HG03025 (cell line): ENCODE data around the gene TICAM2.
A peak's percentile ranks its signal among the peaks of the same experiment; 100 is the strongest.

ENCODE experiments used
- ATAC-seq: cut with Tn5 transposase; IDR thresholded peaks from one replicate; pipeline ENCODE4 v1.9.1; 2021; ENCODE audit warnings: mild to moderate bottlenecking, moderate library complexity; ENCODE audit not compliant: unreplicated experiment, low FRiP score

The TICAM2 gene

DNA sequence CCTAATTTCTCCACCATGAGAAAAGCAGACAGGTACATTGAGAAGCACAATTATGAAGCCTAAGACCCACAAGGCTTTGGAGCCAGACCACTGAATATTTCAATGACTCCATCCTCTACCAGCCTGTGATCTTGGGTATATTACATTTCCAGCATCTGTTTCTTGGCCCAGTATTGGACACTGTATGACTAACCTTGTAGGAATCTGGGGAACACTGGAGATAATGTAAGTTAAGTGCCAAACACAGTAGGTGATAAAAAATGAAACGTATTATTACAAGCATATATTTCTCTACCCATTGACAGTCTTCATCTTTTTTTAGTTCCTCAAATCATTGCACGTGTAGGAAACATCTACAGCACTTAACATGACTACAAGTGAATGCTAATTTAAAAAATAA is 29.1 kb downstream of the TICAM2 start:
- no peak for ATAC-seq

DNA sequence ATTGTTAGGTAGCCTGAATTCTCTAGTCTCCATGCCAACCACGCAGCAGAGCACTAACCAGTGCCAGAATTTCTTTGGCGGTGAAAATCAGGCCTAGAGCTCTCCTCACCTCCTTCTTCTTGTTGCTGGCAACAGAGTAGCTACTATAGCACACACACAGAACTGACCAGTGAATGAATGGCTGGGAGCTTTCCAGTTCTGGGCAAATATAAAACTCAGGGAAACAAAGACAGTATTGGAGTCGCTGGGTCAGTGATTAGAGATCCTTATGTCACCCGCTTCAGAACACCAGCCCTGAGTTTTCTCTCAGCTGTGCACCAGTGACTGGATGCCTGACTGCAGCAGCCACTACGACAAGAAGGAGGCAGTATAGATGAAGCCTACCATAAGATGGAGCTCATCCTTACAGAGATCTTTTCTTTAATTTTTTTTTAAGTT is 30.8 kb downstream of the TICAM2 start:
- ATAC-seq: no peak

DNA sequence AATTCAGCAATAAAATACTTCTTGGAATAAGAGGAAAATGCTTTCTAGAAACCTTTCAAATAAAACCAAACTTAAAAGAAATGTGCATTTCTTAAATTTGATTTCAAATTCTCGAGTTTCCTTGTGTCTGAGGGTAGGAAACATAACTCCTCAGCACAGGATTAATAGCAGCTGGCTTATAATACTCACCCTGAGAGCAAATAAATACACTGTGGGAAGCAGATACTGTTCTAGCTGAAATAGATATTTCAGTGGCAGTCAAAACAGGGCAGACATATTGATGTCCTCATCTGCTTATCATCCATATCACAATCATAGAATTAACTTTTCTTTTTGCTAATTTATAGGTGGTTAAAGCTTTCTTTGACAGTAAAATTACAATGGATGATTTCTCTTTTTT is 33.6 kb downstream of the TICAM2 start:
- no peak for ATAC-seq

DNA sequence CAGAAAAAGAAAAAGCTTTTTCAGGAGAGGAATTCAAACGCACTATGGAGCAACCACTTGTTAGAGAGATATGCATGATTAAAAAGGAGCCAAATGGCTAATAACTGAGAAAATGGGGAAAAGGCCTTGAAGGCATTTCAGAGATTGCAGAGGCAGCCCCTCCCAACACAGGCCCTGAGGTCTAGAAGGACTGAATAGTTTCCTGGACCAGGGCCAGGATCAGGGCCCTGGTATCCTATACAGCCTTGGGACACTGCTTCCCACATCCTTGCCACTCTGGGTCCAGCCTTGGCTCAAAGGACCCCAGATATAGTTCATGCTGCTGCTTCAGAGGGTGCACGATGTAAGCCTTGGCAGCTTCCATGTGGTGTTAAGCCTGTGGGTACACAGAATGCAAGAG is 37.0 kb downstream of the TICAM2 start:
- ATAC-seq: no peak

DNA sequence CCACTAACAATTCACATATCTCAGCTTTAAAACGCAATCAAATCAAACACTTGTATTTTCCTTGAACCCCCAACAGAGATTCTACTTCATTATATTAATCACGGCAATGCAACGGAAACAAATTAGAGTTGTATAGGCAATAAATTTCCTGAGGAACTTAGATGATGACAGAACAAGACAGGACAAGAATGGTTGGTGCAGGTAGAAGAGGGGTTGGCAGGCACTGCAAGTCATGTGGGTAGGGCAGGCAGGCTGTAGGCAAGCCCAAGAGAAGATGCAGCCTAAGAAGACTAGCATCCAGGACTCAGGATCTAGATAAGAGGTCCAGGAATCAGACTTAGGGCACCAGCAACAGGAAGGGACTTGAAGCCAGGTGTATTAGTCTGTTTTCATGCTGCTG is 41.1 kb downstream of the TICAM2 start:
- no peak for ATAC-seq

DNA sequence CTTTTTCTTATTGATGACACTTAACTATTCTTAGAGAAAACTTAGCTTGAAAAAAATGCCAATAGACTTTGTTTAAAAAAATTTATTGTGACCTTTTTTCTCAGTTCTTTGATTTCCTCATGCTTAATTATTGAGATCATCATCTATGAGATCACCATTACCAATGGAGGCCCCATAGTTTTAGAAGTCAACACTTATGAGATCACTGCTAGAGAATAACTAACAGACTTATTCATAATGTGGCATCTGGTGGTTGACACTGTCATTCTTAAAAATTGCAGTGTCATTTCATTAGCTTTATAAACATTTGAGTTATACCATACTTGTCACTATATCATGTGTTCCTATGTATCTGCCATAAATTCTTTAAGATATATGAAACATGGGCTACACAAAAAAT is 42.8 kb downstream of the TICAM2 start:
- ATAC-seq: no peak

DNA sequence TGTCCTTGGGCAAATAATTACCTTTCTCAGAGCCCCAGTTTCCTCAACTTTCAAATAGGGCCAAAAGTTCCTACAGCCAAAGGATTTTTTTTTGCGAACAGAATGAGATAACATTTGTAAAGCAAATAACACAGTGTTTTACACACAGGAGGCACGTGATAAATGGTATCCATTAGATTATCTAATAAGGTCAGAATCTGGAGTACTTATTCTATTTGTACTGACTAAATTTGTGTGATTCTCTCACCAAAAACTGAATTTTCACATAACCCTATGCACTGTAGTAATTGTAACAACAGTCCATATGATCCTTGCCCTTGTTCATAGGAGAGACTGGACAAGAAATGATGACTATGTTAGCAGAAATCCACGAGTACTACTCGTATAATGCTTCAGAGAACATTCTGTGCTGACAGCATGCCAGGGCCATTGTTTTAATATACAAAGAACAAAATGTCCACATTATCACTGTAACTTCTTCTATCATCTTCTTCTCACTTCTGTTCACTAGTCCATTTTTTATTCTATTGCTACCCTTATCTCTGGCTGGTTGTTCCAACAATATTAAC is 43.8 kb downstream of the TICAM2 start:
- no peak for ATAC-seq

DNA sequence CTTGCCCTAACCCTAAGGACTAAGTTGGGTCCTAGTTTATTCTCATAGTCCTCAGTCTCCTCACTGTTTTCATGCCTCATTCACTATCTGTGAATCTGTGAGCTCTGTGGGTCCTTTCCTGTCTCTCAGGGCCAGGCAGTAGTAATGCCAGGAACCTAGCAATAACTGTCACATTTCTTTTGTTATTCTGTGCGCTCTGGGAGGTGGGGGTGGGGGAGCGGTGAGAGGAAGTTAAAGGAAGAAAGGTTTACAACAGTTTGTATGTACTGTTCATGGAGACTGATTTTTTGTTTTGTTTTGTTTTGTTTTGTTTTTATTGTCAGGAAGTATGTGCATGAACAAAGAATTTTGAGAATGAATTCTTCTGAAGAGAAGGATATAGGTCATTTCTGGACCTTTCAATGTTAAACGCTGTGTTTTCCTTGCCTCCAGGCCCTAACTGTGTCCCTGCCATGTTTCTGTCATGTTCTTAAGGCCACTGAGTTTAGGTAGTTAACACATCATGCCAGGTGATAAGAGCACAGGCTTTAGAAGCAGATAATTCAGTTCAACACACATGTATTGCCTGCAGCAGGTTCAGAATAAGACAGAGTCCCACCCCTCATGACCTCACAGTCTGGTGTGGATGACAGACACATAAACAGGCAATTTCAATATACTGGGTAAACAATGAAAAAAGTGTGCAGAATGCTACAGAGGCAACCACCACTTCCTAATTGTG is 44.5 kb downstream of the TICAM2 start:
- ATAC-seq: no peak

DNA sequence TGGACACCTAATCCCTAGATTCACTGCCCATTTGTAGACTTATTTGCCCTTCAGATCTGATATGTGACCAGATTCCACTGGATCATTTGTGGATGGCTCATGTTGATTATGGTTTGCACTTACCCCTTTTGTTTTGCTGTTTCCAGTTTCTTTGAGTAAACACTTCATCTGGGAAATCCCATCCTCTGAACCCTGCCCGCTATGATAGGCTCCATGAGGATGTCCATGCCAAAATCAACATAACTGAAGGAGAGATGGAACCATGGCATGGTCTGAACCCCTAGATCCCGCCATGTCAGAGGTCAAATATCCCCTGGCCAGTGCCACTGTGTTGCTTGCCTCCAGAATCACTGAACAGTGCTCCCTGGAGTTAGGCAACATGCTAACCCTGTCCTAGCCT is 46.0 kb downstream of the TICAM2 start:
- ATAC-seq: no peak

DNA sequence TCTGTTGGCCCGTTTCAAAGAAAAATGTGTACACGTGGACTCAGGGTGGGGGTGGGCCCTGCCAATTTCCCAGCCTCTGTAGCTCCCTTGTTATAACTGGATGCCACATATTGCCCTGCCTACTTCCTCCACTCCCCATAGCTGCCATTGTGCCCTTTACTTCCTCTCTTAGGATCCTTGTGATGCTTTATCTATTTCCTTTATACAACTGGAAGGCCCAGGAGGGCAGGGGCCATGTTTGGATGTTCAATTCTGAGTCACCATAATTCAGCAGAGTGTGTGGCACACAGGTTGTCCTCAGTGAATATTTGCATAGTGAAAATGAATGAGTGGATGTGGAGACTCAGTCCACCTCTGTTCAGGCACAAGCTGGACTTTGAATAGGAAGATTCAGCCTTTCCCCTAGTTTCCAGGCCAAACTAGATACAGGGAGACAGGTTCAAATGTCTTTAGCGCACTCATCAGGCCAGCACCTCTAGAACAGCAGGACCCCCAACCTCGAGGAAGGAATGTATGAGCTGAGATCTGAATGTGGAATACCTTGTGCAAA is 47.1 kb downstream of the TICAM2 start:
- no peak for ATAC-seq

DNA sequence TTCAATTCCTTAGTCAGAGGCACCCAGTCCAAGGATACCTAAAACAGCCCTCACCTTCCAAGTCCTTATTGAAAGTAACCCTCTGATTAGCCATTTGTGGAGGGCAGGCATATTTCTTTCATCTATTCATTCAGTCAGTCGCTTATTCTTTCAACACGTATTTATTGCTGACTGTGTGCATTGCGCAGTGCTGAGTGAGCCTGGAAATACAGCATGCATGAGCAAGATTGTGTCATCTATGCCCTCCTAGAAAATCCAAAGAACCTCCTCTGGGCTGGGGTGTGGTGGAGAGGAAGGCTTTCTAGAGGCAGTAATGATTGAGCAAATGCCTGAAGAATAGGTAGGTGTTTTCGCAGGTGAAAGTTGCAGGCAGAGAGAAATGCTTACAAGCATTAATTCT is 49.2 kb downstream of the TICAM2 start:
- ATAC-seq: no peak

DNA sequence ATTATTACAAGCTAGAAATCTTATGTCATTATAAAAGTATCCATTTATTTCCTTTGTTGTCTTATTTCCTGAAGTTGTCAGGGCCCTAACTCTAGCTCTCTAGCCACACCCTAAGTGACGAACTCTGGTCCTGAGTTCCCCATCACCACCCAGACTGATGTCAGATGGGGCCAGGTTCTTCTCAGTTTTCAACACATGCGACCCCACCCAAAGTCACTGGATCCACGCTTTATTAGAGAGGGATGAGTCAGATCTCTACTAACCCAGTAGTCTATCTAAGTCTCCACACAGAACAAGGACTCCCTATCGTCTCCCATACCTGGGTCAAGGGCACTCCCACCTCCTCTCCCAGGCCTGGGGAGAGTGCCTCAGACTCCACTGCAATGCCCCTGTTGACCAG is 50.9 kb downstream of the TICAM2 start:
- ATAC-seq: no peak

DNA sequence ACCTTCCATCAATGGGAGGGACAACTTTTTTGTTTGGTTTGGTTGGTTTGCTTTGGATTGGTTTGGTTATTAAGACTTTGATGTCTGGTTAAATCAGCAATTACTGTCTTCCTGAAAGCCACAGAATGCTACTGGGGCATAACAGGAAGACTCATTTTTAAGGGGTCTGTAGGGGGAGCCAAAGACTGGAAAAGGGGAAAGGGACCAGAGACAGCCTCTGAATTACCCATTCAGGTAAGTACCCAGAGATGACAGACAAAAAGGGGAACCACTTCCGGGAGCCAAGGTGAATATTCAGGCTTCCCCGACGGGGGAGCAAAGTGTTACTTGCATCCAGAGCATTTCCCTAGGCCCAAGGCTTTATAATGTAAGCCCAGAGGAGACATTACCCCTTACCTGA is 53.1 kb downstream of the TICAM2 start:
- ATAC-seq: no peak

DNA sequence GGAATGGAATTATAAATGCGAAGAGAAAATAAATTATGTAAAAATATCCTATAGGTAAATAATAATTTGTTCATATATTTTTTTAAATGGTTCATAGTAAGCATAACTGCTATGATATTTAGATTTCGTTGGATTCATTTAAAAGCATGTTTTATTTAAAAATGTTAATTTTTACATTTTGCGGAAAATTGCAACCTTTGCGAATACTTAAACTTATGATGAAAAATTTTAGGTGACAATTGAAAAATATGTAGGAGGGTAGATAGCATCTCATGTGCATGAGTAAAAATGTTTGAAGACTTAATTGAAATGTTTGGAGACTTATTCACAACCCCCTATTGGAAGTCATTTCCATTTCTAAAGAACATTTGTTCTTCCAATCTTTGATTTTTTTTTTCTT is 53.6 kb downstream of the TICAM2 start:
- no peak for ATAC-seq

DNA sequence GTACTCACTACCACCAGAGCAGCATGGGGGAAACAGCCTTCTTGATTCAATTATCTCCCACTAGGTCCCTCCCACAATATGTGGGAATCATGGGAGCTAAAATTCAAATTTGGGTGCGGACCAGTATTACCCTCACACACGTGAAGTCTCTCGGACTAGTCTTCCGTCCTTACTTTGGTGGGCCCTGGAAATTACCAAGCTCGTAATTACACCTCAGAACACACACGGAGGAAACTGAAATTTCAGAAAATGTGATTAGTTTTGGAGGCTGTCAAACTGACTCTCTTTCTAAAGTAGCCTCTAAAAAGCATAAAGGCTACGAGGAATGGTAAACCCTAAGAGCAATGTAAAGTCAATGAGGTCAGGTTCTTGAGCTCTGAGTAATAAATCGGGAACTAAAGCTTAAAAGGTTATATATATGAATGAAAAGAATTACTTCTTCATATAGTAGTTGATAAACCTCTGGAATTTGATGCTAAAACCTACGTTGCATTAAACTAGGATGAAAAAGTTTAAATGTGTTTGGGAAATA is 56.9 kb downstream of the TICAM2 start:
- no peak for ATAC-seq

DNA sequence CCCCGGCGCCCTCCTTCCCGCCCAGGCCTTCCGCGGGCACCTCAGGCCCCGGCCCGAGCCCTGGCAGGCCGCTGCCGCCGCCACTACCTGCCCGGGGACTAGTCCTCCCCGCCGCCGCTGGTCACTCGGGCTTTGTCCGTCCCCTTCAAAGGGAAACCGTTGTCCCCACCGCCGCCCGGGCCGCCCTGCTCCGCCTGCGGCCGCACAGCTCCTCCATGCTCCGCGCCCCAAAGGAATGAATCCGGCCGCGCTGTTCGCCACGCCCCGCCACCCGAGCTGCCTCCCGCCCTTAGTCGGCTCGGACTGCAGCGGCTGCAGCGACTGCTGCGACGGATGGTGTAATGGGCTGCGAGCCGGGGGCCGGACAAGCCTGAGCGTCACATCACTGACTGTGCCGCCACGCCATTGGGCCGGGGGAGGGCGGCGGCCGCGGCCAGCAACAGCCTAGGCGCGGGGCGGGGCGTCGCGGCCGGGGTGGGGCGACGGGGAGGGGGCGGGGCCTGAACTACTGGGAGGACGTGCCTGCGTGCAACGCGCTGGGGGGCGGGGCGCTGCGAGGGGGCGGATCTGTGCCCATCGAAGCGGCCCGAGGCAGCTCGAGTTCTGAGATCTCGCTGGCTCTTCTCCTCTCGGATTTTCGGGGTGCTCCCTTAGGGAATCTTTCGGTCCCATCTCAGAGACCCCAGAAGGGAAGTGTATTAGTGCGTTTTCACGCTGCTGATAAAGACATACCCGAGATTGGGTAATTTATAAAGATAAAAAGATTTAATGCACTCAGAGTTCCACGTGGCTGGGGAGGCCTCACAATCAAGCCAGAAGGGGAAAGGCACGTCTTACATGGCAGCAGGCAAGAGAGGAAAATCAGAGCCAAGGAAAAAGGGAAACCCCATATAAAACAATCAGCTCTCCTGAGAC is 57.6 kb downstream of the TICAM2 start, which contains the start of gene FEM1C:
TSS of gene FEM1C (minus strand) at position 340 of the 915 bp plus-strand sequence. CDS start 1,282 bp downstream, outside the sequence.
- peak; percentile 96 for ATAC-seq

DNA sequence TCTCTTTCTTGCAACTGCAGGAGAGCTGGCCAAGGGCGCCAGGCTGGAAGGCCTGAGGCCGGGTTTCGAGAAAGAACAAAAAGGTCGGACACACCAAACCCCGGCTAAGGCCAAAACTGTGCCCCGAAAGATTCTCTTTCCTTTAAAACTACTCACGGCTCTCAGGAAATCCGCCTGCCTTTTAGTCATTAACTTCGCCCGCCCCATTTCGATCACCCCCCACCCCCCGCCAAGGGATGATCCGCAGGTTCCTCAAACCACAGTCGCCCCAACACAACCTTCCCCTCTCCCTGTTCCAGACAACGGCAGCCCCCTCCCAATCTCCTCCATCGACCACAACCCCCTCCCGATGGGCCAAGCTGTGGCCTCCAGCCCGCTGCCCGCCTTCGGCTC is 58.2 kb downstream of the TICAM2 start:
- peak; percentile 15 for ATAC-seq

DNA sequence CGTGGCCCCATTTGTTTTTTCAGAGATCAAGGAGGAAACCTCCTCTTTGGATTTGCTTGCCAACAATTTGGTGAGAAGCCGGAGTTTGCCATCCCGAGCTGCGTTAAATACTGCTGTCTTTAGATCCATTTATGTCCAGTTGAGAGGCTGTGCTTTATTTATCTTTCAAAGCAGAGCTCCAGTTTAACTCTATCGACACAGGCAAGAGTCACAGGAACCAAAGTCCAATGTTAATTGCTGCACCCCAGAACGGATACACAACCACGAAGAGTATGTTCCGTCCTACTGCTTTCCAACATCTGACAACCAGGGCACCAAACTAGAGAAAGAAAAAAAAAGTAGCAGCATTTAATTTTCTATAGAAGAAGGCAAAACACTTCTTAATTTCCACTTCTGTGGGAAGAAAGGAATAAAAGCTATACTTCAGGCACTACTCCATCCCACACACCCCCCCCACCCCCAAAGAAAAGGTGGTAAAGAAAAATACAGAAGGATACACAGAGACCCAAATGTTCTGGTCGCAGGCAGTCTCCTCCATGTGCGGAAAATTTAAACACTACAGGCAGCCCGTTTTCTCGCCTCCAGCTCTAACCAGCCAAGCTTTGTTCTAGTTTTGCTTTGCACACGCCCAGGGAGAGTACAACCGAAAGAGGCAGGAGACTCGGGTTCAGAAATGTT is 58.8 kb downstream of the TICAM2 start:
- ATAC-seq: peak; percentile 38

DNA sequence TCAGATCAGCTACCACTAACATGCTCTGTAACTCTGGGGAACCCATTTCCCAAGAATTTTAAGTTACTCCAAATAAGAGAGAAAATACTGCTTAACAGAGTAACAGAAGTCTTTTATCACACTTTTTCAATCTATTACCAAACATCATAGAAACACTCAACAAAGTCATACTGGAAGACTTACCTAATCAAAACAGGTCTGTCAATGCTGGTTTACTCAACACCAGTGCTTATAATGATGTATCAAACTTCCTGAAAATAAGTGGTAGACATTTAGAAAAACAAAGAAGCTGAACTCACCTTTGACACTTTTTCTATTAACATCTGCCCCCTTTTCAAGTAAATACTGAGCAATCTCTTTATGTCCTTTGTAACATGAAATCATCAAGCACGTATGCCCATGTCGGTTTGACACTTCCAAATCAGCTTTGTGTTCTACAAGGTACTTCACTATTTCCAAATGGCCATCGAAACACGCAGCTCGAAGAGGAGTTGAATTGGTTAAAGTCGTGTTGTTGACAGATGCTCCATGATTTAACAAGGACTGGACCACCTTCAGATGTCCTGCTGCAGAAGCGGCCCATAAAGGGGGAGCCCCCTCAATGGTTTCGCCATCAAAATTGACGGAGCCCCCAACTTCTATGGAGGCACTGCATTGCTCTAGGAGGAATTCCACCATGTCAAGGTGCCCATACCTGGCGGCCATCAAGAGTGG is 59.5 kb downstream of the TICAM2 start:
- no peak for ATAC-seq

DNA sequence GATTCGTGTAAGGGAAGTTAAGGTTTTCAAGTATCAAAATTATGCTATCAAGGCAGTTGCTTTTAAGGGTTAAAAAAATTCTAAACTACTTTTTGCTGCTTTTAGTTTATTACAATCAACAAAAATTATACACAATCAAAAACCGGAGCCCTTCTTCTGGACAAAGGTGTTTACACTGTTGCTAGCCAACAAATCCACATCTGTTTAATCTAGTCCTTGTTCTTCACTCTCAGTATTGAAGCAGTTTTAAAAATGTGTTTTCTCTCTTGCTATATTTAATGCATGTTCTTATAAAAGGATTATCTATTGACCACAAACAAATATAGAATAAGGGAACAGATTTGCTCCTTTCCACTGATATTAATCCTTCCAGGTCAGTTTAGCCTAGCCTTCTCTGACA is 60.2 kb downstream of the TICAM2 start:
- no peak for ATAC-seq
